T-helper 1 cell treated with Interleukin-12 subunit alpha and Interleukin-12 subunit beta and Interleukin-4 antibody, amounts not matched to agents 30 μg/mL and 1 μg/mL, for 36 hours (primary cell): Measurements from ENCODE around the gene SH3GL1.
"Not testable (repeated sequence)": the region's sequence is repeated elsewhere in the genome, so short reads cannot be mapped to it uniquely, and the experiment has no call there.

Experiments
- H3K27ac Mint-ChIP-seq: one replicate; pipeline ENCODE4 v1.8.0; 2021; ENCODE audit warnings: mild to moderate bottlenecking, mixed read lengths
- H3K27me3 Mint-ChIP-seq: one replicate; pipeline ENCODE4 v1.8.0; 2021; ENCODE audit warnings: low read depth, mixed read lengths
- H3K36me3 Mint-ChIP-seq: one replicate; pipeline ENCODE4 v1.8.0; 2021; ENCODE audit warnings: low read depth, mixed read lengths
- H3K4me1 Mint-ChIP-seq: one replicate; pipeline ENCODE4 v1.8.0; 2021; ENCODE audit warnings: low read depth, mixed read lengths
- H3K4me3 Mint-ChIP-seq: one replicate; pipeline ENCODE4 v1.8.0; 2021; ENCODE audit warnings: mild to moderate bottlenecking, moderate library complexity, mixed read lengths
- H3K9me3 Mint-ChIP-seq: one replicate; pipeline ENCODE4 v1.8.0; 2021; ENCODE audit warnings: mixed read lengths

Gene SH3GL1

DNA sequence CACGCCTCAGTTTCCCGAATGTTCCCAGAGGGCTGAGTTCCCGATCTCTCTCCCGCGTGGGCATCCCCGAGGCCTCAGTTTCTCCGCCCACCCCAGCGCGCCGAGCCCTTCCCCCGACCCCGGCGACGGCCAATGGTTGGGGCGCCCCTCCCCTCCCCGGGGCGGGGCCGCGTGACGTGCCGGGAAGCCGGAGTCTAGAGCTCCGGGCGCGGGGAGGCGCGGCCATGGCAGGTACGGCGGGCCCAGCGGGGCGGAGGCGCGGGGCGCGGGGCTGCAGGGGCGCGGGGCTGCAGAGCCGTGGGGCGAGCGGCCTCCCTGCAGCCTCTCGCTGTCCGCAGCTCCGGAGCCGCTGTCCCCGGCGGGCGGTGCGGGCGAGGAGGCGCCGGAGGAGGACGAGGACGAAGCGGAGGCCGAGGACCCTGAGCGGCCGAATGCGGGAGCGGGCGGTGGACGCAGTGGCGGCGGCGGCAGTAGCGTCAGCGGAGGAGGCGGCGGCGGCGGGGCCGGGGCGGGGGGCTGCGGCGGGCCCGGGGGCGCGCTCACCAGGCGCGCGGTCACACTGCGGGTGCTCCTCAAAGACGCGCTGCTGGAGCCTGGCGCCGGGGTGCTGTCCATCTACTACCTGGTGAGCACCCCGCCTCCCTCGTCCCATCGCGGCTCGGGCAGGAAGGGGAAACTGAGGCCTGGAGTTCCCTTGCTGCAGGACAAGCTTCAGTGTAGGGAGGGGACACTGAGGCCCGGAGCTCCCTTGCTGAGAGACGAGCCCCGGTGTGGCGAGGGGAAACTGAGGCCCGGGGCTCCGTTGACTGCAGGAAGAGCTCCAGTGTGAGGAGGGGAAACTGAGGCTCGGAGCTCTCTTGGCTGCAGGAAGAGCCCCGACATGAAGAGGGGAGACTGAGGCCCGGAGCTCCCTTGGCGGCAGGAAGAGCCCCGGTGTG lies 56.7 kb downstream of the SH3GL1 start, which contains the start of gene MPND:
Gene MPND, plus strand, starts transcription at position 193 of the 938 bp plus-strand sequence. Its CDS starts 32 bp downstream, at position 225.
- Mint-ChIP-seq H3K4me3 (peak within 1 kb of the TSS; percentile 90), H3K27me3 (no peaks in the 10 kb centered on the region), H3K27ac (peak within 1 kb of the TSS; percentile 88), H3K36me3 (peaks cover 5% of the 10 kb centered on the region), H3K4me1 (peaks cover 12% of the 10 kb centered on the region), H3K9me3 (no peaks in the 10 kb centered on the region)

DNA sequence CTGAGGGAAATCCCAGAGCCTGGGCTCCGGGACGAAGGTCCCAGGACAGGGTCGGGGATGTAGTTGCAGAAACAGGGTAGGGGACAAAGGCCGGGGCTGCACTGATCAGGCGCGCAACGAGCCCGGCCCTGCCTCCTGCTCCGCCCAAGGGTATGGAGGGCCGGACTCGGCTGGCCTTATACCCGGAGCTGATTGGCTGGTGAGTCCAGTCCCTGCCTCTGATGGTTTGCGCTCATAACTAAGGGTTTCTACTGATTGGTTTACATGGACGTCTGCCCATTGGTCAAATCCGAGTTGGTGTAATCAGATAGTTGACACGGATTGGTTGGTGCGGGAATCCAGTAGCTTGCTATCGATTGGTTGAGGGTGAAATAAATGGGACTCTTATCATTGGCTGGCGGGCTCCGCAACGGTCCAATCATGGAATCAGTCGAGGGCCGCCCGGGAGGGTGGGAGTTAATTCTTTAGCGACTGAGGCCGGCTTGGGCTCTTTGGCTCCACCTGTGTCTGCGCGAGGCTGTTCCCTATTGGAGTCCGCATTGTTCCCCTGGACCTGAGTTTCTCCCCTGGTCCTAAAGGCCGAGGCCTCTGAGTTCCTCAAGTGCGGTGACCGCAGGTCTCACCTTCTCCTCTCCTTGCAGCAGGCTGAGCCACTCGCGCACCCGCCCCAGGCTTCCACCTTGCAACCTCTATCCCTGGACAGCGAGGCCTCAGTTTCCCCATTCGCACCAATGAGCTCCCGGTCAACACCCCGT lies 57.6 kb downstream of the SH3GL1 start:
- H3K4me3 Mint-ChIP-seq, result peak overlapping the region; percentile 90
- peaks cover 19% of the 10 kb centered on the region for H3K4me1 Mint-ChIP-seq
- H3K27me3 Mint-ChIP-seq, result no peaks in the 10 kb centered on the region
- H3K36me3 Mint-ChIP-seq, result peaks cover 5% of the 10 kb centered on the region
- H3K27ac Mint-ChIP-seq, result peak overlapping the region; percentile 88
- H3K9me3 Mint-ChIP-seq, result no peaks in the 10 kb centered on the region

DNA sequence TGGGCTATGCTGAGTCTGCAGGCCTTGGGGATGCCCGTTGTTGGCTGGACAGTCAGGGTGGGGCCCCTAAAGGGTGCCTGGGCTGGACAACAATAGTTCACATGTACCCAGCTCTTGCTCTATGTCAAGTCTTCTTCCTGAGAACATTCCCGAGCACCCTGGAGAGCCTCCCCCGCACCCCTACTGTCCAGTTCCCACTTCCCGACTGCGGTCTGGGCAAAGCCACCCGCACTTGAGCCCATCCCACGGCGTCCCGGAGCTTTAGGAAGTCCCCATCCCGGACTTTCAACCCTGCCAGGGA lies 58.1 kb downstream of the SH3GL1 start:
- Mint-ChIP-seq H3K4me1 (peaks cover 20% of the 10 kb centered on the region), H3K36me3 (peaks cover 5% of the 10 kb centered on the region), H3K4me3 (peak overlapping the region; percentile 90), H3K27me3 (no peaks in the 10 kb centered on the region), H3K9me3 (no peaks in the 10 kb centered on the region), H3K27ac (peak overlapping the region; percentile 88)

DNA sequence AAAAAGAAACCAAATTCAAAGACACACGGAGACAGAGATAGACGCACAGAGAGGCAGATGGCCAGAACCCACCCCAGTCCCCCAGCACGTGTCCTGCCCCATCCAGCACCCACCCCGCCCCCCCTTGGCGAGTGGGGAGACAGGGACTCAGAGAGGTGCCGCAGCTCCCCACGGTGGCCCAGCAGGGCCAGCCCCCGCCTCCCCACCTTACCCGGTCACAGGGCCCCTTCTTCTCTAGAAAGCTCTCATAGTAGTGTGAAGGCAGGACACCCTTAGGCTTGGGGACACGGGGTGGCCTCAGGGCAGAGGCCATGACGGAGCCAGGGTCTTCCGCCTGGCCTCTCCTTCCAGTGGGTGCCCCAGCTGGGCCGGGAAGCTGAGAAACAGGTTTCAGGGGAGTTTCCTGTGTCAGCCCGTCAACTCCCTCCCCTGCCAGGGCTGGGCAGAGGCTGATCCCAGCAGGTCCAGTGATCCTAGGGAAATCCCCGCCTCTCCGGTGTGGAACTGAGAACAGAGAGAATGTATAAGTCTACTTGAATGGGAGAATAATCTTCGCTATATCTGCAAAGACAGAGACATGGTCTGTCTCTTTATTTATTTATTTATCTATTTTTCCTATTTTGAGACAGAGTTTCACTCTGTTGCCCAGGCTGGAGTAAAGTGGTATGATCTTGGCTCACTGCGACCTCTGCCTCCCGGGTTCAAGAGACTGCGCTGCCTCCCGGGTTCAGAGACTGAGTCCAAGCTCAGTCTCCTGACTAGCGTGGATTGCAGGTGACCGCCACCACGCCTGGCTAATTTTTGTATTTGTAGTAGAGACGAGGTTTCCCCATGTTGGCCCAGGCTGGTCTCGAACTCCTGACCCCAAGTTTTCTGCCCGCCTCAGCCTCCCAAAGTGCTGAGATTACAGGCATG lies 61.6 kb downstream of the SH3GL1 start, which contains the start of gene STAP2:
Gene STAP2, minus strand, starts transcription at position 387 of the 915 bp plus-strand sequence. Its CDS starts 74 bp downstream, at position 313.
- H3K36me3 Mint-ChIP-seq, result peaks cover 9% of the 10 kb centered on the region
- peaks cover 14% of the 10 kb centered on the region for H3K9me3 Mint-ChIP-seq
- peaks cover 19% of the 10 kb centered on the region for H3K4me1 Mint-ChIP-seq
- no peaks in the 10 kb centered on the region for H3K27me3 Mint-ChIP-seq
- H3K4me3 Mint-ChIP-seq, result peak within 1 kb of the TSS; percentile 88
- peak within 1 kb of the TSS; percentile 92 for H3K27ac Mint-ChIP-seq

DNA sequence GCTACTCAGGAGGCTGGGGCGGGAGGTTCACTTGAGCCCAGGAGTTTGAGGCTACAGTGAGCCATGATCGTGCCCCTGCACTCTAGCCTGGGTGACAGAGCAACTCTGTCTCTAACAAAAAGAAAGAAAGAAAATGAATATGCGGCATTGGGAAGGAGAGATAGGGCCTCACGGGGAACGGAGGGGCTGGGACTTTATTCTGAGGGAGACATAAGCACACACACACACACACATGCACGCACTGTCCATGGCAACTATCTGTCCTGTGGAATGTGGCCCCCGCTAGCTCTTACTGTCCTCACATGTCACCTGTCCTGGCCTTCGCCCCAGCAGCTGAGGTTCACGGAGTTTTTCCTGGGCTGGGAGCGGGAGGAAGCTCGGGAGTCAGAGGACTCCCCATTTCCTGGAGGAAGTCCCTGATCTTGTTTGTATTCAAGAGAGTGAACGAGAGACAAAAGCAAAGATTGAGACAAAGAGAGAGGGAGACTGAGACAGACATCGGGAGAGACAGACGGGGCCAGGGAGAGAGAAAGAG lies 62.4 kb downstream of the SH3GL1 start:
- Mint-ChIP-seq H3K27ac (peak overlapping the region; percentile 92), H3K27me3 (no peaks in the 10 kb centered on the region), H3K4me3 (peak overlapping the region; percentile 88), H3K9me3 (peaks cover 14% of the 10 kb centered on the region), H3K36me3 (peaks cover 9% of the 10 kb centered on the region), H3K4me1 (peaks cover 19% of the 10 kb centered on the region)

DNA sequence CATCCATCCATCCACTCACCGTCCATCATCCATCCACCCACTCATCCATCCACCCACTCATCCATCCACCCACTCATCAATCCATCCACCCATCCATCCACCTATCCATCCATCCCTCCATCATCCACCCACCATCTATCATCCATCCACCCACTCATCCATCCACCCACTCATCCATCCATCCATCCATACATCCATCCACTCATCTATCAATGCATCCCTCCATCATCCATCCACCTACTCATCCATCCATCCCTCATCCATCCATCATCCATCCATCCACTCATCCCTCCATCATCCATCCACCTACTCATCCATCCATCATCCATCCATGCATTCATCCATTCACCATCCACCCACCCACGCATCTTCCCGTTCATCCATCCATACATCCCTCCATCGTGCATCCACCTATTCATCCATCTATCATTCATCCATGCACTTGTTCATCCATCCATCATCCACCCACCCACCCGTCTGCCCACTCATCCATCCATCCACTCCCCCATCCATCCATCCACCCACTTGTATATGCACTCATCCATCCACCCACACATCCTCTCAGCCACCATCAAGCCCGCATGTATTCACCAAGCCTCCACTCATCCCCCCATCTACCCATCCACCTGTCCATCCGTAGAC lies 65.3 kb downstream of the SH3GL1 start:
- Mint-ChIP-seq H3K27ac (no peak overlapping the region), H3K9me3 (peaks cover 14% of the 10 kb centered on the region), H3K4me3 (no peak overlapping the region), H3K36me3 (peaks cover 9% of the 10 kb centered on the region), H3K27me3 (no peaks in the 10 kb centered on the region), H3K4me1 (peaks cover 16% of the 10 kb centered on the region)

DNA sequence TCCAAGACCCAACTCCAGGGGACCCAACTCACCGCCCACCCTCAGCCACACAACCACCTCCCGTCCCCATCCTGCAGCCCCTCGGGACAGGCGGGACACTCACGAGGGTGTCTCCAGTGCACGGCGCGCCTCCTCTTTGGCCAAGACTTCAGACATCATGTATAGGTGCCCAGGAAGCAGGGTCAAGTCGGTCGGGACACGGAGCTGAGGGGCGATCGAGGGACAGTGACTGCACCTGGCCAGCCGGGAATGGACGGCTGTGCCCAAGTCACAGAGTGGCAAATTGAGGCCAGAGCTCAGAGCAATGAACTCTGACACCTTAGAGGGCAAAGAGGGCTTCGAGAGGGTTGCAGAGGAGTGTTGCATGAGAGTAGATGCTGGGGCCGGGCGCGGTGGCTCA lies 70.5 kb downstream of the SH3GL1 start:
- Mint-ChIP-seq H3K4me3 (no peak overlapping the region), H3K9me3 (peaks cover 8% of the 10 kb centered on the region), H3K4me1 (peaks cover 14% of the 10 kb centered on the region), H3K27me3 (peaks cover 4% of the 10 kb centered on the region), H3K27ac (no peak overlapping the region), H3K36me3 (peaks cover 6% of the 10 kb centered on the region)

DNA sequence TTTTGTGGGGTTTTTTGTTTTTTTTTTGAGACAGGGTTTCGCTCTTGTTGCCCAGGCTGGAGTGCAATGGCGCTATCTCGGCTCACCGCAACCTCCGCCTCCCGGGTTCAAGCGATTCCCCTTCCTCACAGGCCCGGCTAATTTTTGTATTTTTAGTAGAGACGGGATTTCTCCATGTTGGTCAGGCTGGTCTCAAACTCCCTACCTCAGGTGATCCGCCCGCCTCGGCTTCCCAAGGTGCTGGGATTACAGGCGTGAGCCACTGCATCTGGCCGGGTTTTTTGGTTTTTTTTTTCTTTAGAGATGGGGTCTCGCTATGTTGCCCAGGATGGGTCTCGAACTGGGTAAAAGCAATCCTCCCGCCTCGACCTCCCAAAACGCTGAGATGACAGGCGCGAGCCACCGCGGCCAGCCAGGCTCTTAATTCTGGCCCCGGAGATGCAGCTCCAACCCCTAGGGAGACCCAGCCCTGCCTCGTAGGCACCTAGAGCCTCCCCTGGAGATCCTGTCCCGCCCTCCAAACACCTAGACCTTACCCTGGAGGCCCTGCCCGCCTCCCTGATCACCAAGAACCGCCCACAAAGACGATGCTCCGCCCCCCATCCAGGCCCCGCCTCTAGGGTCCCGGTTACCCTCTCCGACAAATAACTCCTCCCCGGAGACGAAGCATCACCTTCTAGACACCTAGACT lies 71.2 kb downstream of the SH3GL1 start:
- Mint-ChIP-seq H3K4me1 (peaks cover 14% of the 10 kb centered on the region), H3K4me3 (peak overlapping the region; percentile 79)

DNA sequence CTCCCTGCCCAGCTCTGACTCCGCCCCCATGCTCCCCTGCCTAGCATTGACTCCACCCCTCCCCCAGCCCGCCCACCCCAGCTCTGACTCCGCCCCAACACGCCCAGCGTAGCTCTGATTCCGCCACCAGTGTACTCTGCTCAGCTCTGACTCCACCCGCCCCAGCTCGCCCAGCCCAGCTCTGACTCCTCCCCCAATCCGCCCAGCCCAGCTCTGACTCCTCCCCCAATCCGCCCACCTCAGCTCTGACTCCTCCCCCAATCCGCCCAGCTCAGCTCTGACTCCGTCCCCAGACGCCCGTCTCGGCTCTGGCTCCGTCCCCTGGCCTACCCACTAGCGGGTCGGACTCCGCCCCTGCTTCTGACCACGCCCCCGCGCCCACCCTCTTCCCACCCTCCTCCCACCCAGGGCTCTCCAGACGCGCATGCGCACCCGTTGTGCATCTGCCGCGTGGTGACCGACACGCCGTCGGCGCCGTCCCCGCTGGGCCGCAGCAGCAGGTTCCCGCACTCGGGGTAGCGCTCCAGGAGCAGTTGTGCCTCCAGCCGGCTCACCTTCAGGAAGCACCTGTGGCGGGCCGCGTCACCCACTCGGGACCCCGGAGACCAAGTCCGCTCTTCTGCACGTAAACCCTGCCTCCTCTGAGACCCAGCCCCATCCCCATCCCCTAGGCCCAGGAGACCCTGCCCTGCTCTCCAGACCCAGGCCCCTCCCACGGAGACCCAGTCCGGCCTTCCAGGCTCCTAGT lies 71.9 kb downstream of the SH3GL1 start:
- Mint-ChIP-seq H3K4me3 (peak overlapping the region; percentile 79), H3K27ac (peak overlapping the region; percentile 82), H3K4me1 (peaks cover 14% of the 10 kb centered on the region), H3K27me3 (peaks cover 4% of the 10 kb centered on the region), H3K36me3 (peaks cover 2% of the 10 kb centered on the region), H3K9me3 (no peaks in the 10 kb centered on the region)

More for the DNA sequence above, 71.2 kb downstream of the SH3GL1 start:
- not testable (repeated sequence) for H3K27me3 Mint-ChIP-seq, H3K9me3 Mint-ChIP-seq, H3K36me3 Mint-ChIP-seq
- H3K27ac Mint-ChIP-seq, result peak overlapping the region; percentile 82

DNA sequence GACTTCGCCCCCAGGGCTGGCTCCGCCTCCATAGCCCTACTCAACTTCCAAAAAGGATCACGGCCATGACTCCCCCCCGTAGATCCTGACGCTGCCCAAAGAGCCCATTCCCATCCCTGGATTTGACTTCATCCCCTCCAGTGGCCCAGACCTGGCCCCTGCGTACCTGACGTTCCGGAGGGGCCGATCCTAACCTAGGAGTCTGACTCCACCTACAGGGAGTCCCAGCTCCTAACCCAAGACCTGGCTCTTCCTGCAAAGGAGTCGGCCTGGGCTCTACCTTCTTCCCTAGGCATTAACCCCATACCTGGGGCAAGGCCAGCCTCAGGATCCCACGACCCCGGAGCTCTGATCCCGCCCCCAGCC lies 72.5 kb downstream of the SH3GL1 start:
- Mint-ChIP-seq H3K27ac (peak overlapping the region; percentile 70), H3K4me1 (peaks cover 14% of the 10 kb centered on the region), H3K9me3 (no peaks in the 10 kb centered on the region), H3K4me3 (peak overlapping the region; percentile 79), H3K27me3 (peaks cover 4% of the 10 kb centered on the region), H3K36me3 (peaks cover 2% of the 10 kb centered on the region)

DNA sequence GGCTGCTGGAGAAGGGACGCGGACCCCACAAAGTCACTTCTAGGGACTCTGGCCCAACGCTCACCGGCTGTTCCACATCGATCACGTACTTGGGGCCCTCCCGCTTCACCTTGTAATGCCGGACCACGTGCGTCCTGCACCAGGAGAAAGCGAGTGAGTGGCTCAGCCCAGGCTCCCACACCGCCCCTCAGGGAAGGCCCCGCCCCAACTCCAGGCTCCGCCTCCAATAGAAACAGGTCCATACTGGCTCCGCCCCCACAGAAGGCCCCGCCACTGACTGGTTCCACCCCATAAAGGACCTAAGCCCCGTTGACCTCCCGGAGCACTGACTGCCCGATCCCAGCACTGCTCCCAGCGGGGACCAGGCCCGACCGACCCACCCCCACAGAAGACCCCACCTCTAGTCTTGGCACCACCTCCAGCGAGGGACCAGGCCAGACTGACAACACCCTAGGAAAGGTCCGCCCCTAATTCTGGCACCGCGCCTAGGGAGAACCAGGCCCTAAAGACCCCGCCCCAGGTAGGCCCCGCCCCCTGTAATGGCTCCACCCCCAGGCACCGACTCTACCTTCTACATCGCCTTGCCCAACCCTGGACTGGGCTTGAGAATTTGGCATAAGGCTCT lies 73.0 kb downstream of the SH3GL1 start:
- Mint-ChIP-seq H3K9me3 (no peaks in the 10 kb centered on the region), H3K4me1 (peaks cover 14% of the 10 kb centered on the region), H3K36me3 (peaks cover 2% of the 10 kb centered on the region), H3K27ac (peak overlapping the region; percentile 70), H3K27me3 (peaks cover 4% of the 10 kb centered on the region), H3K4me3 (peak overlapping the region; percentile 79)

DNA sequence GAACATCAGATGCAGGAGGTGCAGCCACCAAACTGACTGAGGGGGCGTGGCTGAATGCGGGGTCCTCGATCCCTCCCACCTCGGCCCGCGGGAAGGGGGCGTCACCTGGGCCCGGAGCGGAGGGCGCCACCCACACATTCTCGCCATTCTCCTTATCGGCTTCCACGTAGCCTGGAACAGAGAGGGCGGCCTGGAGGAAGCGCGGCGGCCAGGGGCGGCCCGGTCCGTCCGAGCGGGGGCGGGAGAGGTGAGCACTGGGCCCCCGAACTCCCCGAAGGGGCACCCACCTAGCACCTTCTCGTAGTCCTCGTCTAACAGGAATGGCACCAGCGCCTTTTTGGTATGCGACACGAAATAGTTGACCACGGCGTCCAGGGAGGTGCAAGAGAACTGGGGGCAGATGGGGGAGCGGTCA lies 73.5 kb downstream of the SH3GL1 start:
- H3K4me1 Mint-ChIP-seq, result peaks cover 14% of the 10 kb centered on the region
- H3K27me3 Mint-ChIP-seq, result peaks cover 4% of the 10 kb centered on the region
- H3K36me3 Mint-ChIP-seq, result peaks cover 2% of the 10 kb centered on the region
- no peaks in the 10 kb centered on the region for H3K9me3 Mint-ChIP-seq
- no peak overlapping the region for H3K27ac Mint-ChIP-seq
- peak overlapping the region; percentile 79 for H3K4me3 Mint-ChIP-seq
